ENCODE data around the gene NXPE4. TPM values are rescaled to one million over a fixed set of nuclear protein-coding genes. Genes with fewer than 3 reads are reported as not detected.
"Not testable (repeated sequence)": the region's sequence is repeated elsewhere in the genome, so short reads cannot be mapped to it uniquely, and the experiment has no call there.

Gene NXPE4
- polyA plus RNA-seq, 6 donors from 2014 or later: not detected

DNA sequence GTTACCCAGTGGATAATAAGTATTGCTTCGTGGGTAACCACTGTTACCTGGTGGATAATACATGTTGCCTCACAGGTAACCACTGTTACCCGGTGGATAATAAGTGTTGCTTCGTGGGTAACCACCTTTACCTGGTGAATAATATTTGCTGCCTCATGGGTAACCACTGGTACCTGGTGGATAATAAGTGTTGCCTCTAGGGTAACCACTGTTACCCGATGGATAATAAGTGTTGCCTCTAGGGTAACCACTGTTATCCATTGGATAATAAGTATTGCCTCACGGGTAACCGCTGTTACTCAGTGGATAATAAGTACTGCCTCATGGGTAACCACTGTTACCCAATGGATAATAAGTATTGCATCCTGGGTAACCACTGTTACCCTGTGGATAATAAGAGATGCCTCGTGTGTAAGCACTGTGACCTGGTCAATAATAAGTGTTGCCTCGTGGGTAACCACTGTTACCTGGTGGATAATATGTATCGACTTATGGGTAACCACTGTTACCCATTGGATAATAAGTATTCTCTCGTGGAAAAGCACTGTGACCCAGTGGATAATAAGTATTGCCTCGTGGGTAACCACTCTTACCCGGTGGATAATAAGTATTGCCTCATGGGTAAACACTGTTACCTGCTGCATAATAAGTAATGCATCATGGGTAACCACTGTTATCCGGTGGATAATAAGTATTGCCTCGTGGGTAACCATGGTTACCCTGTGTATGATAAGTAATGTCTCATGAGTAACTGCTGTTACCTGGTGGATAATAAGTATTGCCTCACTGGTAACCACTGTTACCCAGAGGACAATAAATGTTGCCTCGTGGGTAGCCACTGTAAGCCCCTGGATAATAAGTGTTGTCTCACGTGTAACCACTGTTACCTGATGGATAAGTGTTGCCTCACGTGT lies 20.1 kb upstream of the NXPE4 start:
- Mint-ChIP-seq H3K9me3 (peaks cover 0 to 2% (median 0%) of the 10 kb centered on the region in 7 donors), H3K27ac (no peak overlapping the region), H3K36me3 (no peaks in the 10 kb centered on the region), H3K4me3 (no peak overlapping the region), H3K27me3 (no peaks in the 10 kb centered on the region), H3K4me1 (no peaks in the 10 kb centered on the region)
- no peak for DNase-seq
- no peak for ATAC-seq (ENCODE audit: low read depth in 2 of 2)

DNA sequence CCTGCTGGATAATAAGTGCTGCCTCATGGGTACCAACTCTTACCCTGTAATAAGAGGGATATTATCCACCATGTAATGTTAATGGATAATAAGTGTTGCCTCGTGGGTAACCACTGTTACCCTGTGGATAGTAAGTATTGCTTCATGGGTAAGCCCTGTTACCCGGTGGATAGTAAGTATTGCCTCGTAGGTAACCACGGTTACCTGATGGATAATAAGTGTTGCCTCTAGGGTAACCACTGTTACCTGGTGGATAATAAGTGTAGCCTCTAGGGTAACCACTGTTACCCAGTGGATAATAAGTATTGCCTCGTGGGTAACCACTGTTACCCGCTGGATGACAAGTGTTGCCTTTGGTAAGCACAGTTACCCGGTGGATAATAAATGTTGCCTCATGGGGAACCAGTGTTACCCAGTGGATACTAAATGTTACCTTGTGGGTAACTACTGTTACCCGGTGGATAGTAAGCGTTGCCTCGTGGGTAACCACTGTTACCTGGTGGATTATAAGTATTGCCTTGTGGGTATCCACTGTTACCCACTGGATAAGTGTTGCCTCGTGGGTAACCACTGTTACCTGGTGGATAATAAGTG lies 18.6 kb upstream of the NXPE4 start:
- H3K27ac Mint-ChIP-seq: no peak overlapping the region
- H3K27me3 Mint-ChIP-seq: no peaks in the 10 kb centered on the region
- no peaks in the 10 kb centered on the region for H3K4me1 Mint-ChIP-seq
- H3K9me3 Mint-ChIP-seq: peaks cover 0 to 4% (median 0%) of the 10 kb centered on the region in 7 donors
- no peaks in the 10 kb centered on the region for H3K36me3 Mint-ChIP-seq
- ATAC-seq (ENCODE audit: low read depth in 2 of 2): no peak
- DNase-seq: no peak
- H3K4me3 Mint-ChIP-seq: no peak overlapping the region

DNA sequence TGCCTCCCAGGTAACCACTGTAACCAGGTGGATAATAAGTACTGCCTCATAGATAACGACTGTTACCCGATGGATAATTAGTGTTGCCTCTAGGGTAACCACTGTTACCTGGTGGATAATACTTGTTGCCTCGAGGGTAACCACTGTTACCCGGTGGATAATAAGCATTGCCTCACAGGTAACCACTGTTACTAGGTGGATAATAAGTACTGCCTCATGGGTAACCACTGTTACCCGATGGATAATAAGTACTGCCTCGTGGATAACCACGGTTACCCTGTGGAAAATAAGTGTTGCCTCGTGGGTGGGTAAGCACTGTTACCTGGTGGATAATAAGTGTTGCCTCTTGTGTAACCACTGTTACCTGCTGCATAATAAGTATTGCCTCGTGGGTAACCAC lies 17.5 kb upstream of the NXPE4 start:
- H3K27ac Mint-ChIP-seq; H3K4me1 Mint-ChIP-seq; DNase-seq; H3K4me3 Mint-ChIP-seq; ATAC-seq (ENCODE audit: low read depth in 2 of 2); H3K36me3 Mint-ChIP-seq; H3K9me3 Mint-ChIP-seq; H3K27me3 Mint-ChIP-seq: not testable (repeated sequence)

DNA sequence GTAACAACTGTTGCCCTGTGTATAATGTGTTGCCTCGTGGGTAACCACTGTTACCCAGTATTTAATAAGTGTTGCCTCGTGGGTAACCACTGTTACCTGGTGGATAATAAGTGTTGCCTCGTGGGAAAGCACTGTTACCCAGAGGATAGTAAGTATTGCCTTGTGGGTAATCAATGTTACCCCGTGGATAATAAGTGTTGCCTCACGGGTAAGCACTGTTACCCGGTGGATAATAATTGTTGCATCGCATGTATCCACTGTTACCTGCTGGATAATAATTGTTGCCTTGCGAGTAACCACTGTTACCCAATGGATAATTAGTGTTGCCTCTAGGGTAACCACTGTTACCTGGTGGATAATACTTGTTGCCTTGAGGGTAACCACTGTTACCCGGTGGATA lies 17.1 kb upstream of the NXPE4 start:
- Mint-ChIP-seq H3K4me1 (no peaks in the 10 kb centered on the region), H3K27me3 (no peaks in the 10 kb centered on the region), H3K36me3 (no peaks in the 10 kb centered on the region), H3K4me3 (no peak overlapping the region), H3K27ac (no peak overlapping the region), H3K9me3 (peaks cover 0 to 4% (median 0%) of the 10 kb centered on the region in 7 donors)
- DNase-seq (no peak), ATAC-seq (ENCODE audit: low read depth in 2 of 2) (no peak)

DNA sequence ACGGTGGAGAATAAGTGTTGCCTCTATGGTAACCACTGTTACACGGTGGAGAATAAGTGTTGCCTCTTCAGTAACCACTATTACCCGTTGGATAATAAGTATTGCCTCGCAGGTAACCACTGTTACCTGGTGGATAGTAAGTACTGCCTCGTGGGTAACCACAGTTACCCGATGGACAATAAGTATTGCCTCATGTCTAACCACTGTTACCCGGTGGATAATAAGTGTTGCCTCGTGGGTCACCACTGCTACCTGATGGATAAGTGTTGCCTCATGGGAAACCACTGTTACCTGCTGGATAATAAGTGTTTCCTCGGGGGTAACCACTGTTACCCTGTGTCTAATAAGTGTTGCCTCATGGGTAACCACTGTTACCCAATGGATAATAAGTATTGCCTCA lies 16.6 kb upstream of the NXPE4 start:
- not testable (repeated sequence) for H3K27me3 Mint-ChIP-seq; ATAC-seq (ENCODE audit: low read depth in 2 of 2); H3K9me3 Mint-ChIP-seq; H3K4me3 Mint-ChIP-seq; H3K4me1 Mint-ChIP-seq; H3K36me3 Mint-ChIP-seq; H3K27ac Mint-ChIP-seq; DNase-seq

DNA sequence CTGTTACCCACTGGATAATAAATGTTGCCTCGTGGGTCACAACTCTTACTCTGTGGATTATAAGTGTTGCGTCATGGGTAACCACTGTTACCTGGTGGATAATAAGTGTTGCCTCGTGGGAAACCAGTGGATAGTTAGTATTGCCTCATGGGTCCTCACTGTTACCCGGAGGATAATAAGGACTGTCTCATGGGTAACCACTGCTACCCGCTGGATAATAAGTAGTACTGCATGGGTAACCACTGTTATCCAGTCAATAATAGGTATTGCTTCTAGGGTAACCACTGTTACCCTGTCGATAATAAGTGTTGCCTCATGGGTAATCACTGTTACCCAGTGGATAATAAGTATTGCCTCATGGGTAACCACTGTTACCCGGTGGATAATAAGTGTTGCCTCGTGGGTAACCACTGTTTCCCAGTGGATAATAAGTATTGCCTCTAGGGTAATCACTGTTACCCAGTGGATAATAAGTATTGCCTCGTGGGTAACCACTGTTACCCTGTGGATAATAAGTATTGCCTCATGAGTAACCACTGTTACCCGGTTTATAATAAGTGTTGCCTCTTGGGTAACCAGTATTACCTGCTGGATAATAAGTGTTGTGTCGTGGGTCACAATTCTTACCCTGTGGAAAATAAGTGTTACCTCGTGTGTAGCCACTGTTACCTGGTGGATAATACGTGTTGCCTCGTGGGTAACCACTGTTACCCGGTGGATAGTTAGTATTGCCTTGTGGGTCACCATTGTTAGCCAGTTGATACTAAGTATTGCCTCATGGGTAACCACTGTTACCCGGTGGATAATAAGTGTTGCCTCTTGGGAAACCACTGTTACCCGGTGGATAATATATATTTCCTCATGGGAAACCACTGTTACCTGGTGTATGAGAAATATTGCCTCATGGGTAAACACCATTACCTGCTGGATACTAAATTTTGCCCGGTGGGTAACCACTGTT lies 15.7 kb upstream of the NXPE4 start:
- DNase-seq (no peak), ATAC-seq (ENCODE audit: low read depth in 2 of 2) (no peak)
- Mint-ChIP-seq H3K36me3 (no peaks in the 10 kb centered on the region), H3K4me1 (no peaks in the 10 kb centered on the region), H3K9me3 (peaks cover 0 to 4% (median 0%) of the 10 kb centered on the region in 7 donors), H3K27me3 (no peaks in the 10 kb centered on the region), H3K4me3 (no peak overlapping the region), H3K27ac (no peak overlapping the region)

DNA sequence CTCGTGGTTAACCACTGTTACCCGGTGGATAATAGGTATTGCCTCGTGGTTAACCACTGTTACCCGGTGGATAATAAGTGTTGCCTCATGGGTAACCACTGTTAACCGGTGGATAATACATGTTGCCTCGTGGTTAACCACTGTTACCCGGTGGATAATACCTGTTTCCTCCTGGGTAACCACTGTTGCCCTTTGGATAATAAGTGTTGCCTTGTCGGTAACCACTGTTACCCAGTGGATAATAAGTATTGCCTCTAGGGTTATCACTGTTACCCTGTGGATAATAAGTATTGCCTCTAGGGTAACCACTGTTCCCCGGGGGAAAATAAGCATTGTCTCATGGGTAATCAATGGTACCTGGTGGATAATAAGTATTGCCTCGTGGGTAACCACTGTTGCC lies 15.0 kb upstream of the NXPE4 start:
- Mint-ChIP-seq H3K4me3 (no peak overlapping the region), H3K27ac (no peak overlapping the region), H3K4me1 (no peaks in the 10 kb centered on the region), H3K27me3 (no peaks in the 10 kb centered on the region), H3K9me3 (peaks cover 0 to 4% (median 0%) of the 10 kb centered on the region in 7 donors), H3K36me3 (no peaks in the 10 kb centered on the region)
- DNase-seq: no peak
- ATAC-seq (ENCODE audit: low read depth in 2 of 2): no peak

DNA sequence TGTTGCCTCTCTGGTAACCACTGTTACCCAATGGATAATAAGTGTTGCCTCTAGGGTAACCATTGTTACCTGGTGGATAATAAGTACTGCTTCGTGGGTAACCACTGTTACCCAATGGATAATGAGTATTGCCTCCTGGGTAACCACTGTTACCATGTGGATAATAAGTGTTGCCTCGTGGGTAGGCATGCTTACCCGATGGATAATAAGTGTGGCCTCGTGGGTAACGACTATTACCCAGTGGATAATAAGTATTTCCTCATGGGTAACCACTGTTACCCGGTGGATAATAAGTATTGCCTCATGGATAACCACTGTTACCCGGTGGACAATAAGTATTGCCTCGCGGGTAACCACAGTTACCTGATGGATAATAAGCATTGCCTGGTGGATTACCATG lies 13.8 kb upstream of the NXPE4 start:
- ATAC-seq (ENCODE audit: low read depth in 2 of 2): no peak

DNA sequence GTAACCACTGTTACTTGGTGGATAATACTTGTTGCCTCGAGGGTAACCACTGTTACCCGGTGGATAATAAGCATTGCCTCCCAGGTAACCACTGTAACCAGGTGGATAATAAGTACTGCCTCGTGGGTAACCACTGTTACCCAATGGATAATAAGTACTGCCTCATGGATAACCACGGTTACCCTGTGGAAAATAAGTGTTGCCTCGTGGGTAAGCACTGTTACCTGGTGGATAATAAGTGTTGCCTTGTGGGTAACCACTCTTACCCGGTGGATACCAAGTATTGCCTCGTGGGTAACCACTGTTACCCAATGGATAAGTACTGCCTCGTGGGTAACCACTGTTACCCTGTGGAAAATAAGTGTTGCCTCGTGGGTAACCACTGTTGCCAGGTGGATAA lies 13.0 kb upstream of the NXPE4 start:
- not testable (repeated sequence) for H3K36me3 Mint-ChIP-seq; ATAC-seq (ENCODE audit: low read depth in 2 of 2); H3K4me3 Mint-ChIP-seq; H3K4me1 Mint-ChIP-seq; H3K9me3 Mint-ChIP-seq; DNase-seq; H3K27me3 Mint-ChIP-seq; H3K27ac Mint-ChIP-seq

More for the DNA sequence above, 13.8 kb upstream of the NXPE4 start:
- Mint-ChIP-seq H3K4me3 (no peak overlapping the region), H3K4me1 (no peaks in the 10 kb centered on the region), H3K27ac (no peak overlapping the region), H3K27me3 (no peaks in the 10 kb centered on the region), H3K36me3 (no peaks in the 10 kb centered on the region), H3K9me3 (peaks cover 0 to 4% (median 0%) of the 10 kb centered on the region in 7 donors)
- no peak for DNase-seq

DNA sequence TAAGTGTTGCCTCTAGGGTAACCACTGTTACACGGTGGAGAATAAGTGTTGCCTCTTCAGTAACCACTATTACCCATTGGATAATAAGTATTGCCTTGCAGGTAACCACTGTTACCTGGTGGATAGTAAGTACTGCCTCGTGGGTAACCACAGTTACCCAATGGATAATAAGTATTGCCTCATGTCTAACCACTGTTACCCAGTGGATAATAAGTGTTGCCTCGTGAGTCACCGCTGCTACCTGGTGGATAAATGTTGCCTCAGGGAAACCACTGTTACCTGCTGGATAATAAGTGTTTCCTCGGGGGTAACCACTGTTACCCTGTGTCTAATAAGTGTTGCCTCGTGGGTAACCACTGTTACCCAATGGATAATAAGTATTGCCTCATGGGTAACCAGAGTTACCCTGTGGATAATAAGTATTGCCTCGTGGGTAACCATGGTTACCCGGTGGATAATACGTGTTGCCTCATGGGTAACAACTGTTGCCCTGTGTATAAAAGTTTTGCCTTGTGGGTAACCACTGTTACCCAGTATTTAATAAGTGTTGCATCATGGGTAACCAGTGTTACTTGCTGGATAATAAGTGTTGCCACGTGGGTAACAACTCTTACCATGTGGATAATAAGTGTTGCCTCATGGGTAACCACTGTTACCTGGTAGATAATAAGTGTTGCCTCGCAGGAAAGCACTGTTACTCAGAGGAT lies 12.3 kb upstream of the NXPE4 start:
- Mint-ChIP-seq H3K4me1 (no peaks in the 10 kb centered on the region), H3K9me3 (peaks cover 0 to 4% (median 0%) of the 10 kb centered on the region in 7 donors), H3K27ac (no peak overlapping the region), H3K27me3 (no peaks in the 10 kb centered on the region), H3K4me3 (no peak overlapping the region), H3K36me3 (no peaks in the 10 kb centered on the region)
- ATAC-seq (ENCODE audit: low read depth in 2 of 2) (no peak), DNase-seq (no peak)

DNA sequence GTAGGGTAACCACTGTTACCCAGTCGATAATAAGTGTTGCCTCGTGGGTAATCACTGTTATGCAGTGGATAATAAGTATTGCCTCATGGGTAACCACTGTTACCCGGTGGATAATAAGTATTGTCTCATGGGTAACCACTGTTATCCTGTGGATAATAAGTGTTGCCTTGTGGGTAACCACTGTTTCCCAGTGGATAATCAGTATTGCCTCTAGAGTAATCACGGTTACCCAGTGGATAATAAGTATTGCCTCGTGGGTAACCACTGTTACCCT lies 11.2 kb upstream of the NXPE4 start:
- not testable (repeated sequence) for H3K4me1 Mint-ChIP-seq; ATAC-seq (ENCODE audit: low read depth in 2 of 2); H3K27ac Mint-ChIP-seq; H3K9me3 Mint-ChIP-seq; H3K27me3 Mint-ChIP-seq; H3K36me3 Mint-ChIP-seq; DNase-seq; H3K4me3 Mint-ChIP-seq

DNA sequence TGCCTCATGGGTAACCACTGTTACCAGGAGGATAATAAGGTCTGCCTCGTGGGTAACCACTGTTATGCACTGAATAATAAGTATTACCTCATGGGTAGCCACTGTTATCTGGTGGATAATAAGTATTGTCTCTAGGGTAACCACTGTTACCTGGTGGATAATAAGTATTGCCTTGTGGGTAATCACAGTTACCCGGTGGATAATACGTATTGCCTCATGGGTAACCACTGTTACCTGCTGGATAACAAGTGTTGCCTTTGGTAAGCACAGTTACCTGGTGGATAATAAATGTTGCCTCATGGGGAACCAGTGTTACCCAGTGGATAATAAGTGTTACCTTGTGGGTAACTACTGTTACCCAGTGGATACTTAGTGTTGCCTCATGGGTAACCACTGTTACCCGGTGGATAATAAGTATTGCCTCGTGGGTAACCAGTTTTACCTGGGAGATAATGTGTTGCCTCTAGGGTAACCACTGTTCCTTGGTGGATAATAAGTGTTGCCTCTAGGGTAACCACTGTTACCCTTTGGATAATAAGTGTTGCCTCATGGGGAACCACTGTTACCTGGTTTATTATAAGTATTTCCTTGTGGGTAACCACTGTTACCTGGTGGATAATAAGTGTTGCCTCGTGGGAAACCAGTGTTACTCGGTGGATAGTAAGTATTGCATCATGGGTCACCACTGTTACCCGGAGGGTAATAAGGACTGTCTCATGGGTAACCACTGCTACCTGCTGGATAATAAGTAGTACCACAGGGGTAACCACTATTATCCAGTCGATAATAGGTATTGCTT lies 10.6 kb upstream of the NXPE4 start:
- H3K27me3 Mint-ChIP-seq: no peaks in the 10 kb centered on the region
- no peak overlapping the region for H3K27ac Mint-ChIP-seq
- no peak for ATAC-seq (ENCODE audit: low read depth in 2 of 2)
- no peak for DNase-seq
- no peaks in the 10 kb centered on the region for H3K4me1 Mint-ChIP-seq
- H3K4me3 Mint-ChIP-seq: no peak overlapping the region
- peaks cover 0 to 4% (median 0%) of the 10 kb centered on the region in 7 donors for H3K9me3 Mint-ChIP-seq
- H3K36me3 Mint-ChIP-seq: no peaks in the 10 kb centered on the region

DNA sequence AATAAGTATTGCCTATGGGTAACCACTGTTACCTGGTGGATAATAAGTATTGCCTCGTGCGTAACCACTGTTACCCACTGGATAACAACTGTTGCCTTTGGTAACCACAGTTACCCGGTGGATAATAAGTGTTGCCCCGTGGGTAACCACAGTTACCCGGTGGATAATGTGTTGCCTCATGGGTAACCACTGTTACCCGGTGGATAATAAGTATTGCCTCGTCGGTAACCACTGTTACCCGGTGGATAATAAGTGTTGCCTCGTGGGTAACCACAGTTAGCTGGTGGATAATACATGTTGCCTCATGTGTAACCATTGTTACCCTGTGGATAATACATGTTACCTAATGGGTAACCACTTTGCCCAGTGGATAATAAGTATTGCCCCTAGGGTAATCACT lies 9.8 kb upstream of the NXPE4 start:
- Mint-ChIP-seq H3K27me3 (no peaks in the 10 kb centered on the region), H3K36me3 (no peaks in the 10 kb centered on the region), H3K9me3 (peaks cover 0 to 4% (median 0%) of the 10 kb centered on the region in 7 donors), H3K27ac (no peak overlapping the region), H3K4me1 (no peaks in the 10 kb centered on the region), H3K4me3 (no peak overlapping the region)
- ATAC-seq (ENCODE audit: low read depth in 2 of 2) (no peak), DNase-seq (no peak)
